Measurements from ENCODE around the gene HPRT1. TPM values are rescaled to one million over a fixed set of nuclear protein-coding genes. Genes with fewer than 3 reads are reported as not detected.

Gene HPRT1
- total RNA-seq, 1 donor from 2014 or later: 20.3 TPM

GRCh38 chrX:134501941-134502340 lies 42.0 kb downstream of the HPRT1 start:
- Histone ChIP-seq H3K36me3 (peaks cover 0 to 5% of the 10 kb centered on the region in 2 donors), H3K27me3 (no peaks in the 10 kb centered on the region), H3K4me1 (no peaks in the 10 kb centered on the region), H3K4me3 (no peak overlapping the region), H3K27ac (no peak overlapping the region), H3K9me3 (no peaks in the 10 kb centered on the region)
- TF ChIP-seq CTCF (IDR thresholded peaks at IDR 0.05): no peak
- intact Hi-C loops (cut with DNase I): no loop called here
- no peak for DNase-seq (ENCODE audit: low spot score in 2 of 2)

- no peak overlapping the region for H3K27ac ChIP-seq
- no peaks in the 10 kb centered on the region for H3K4me1 ChIP-seq
- no peaks in the 10 kb centered on the region for H3K9me3 ChIP-seq
- H3K27me3 ChIP-seq: no peaks in the 10 kb centered on the region
- H3K4me3 ChIP-seq: no peak overlapping the region
- H3K36me3 ChIP-seq: peaks cover 0 to 5% of the 10 kb centered on the region in 2 donors
- no peak for TF ChIP-seq CTCF (IDR thresholded peaks at IDR 0.05)
- intact Hi-C loops (cut with DNase I): no loop called here
- DNase-seq (ENCODE audit: low spot score in 2 of 2): no peak
Measured at GRCh38 chrX:134502686-134503085, 42.7 kb downstream of the HPRT1 start.

GRCh38 chrX:134512566-134512965 lies 52.6 kb downstream of the HPRT1 start:
- Histone ChIP-seq H3K27ac (no peak overlapping the region), H3K27me3 (no peaks in the 10 kb centered on the region), H3K4me1 (no peaks in the 10 kb centered on the region), H3K36me3 (no peaks in the 10 kb centered on the region), H3K4me3 (no peak overlapping the region), H3K9me3 (no peaks in the 10 kb centered on the region)
- intact Hi-C loops (cut with DNase I): no loop called here
- TF ChIP-seq CTCF (IDR thresholded peaks at IDR 0.05): no peak
- DNase-seq (ENCODE audit: low spot score in 2 of 2): no peak

- Histone ChIP-seq H3K27ac (no peak overlapping the region), H3K4me1 (no peaks in the 10 kb centered on the region), H3K36me3 (no peaks in the 10 kb centered on the region), H3K27me3 (no peaks in the 10 kb centered on the region), H3K4me3 (no peak overlapping the region), H3K9me3 (no peaks in the 10 kb centered on the region)
- DNase-seq (ENCODE audit: low spot score in 2 of 2): no peak
- TF ChIP-seq CTCF (IDR thresholded peaks at IDR 0.05): no peak
- intact Hi-C loops (cut with DNase I): no loop called here
Measured at GRCh38 chrX:134513091-134513490, 53.1 kb downstream of the HPRT1 start.

- no peak overlapping the region for H3K27ac ChIP-seq
- H3K27me3 ChIP-seq: no peaks in the 10 kb centered on the region
- no peaks in the 10 kb centered on the region for H3K4me1 ChIP-seq
- TF ChIP-seq CTCF (IDR thresholded peaks at IDR 0.05): peak; percentile 19 to 44 (median 27)
- H3K9me3 ChIP-seq: no peaks in the 10 kb centered on the region
- no peak overlapping the region for H3K4me3 ChIP-seq
- no peak for DNase-seq (ENCODE audit: low spot score in 2 of 2)
- H3K36me3 ChIP-seq: no peaks in the 10 kb centered on the region
- intact Hi-C loops (cut with DNase I): loop anchor here (10.0 kb wide), 1 partner anchor 234 kb away; no protein-coding TSS in a partner anchor
Measured at GRCh38 chrX:134520860-134521390, 61.0 kb downstream of the HPRT1 start.

GRCh38 chrX:134524181-134524580 lies 64.2 kb downstream of the HPRT1 start:
- DNase-seq (ENCODE audit: low spot score in 2 of 2): no peak

More at GRCh38 chrX:134524181-134524580, 64.2 kb downstream of the HPRT1 start:
- TF ChIP-seq CTCF (IDR thresholded peaks at IDR 0.05): no peak
- Histone ChIP-seq H3K4me1 (no peaks in the 10 kb centered on the region), H3K36me3 (no peaks in the 10 kb centered on the region), H3K27ac (no peak overlapping the region), H3K27me3 (no peaks in the 10 kb centered on the region), H3K4me3 (no peak overlapping the region), H3K9me3 (no peaks in the 10 kb centered on the region)
- intact Hi-C loops (cut with DNase I): loop anchor here (10.0 kb wide), 1 partner anchor 231 kb away; no protein-coding TSS in a partner anchor
